Mesothelial cell of epicardium (in vitro differentiated cells): Measurements from ENCODE around the gene CCL11. TPM values are rescaled to one million over a fixed set of nuclear protein-coding genes. Genes with fewer than 3 reads are reported as not detected.
"Not testable (repeated sequence)": the region's sequence is repeated elsewhere in the genome, so short reads cannot be mapped to it uniquely, and the experiment has no call there.

Experiments used
- DNase-seq, 2 experiments: peaks; one replicate each; pipeline ENCODE4 v3.0.0; 2021; ENCODE audit warnings: low spot score in 2 of 2; ENCODE audit not compliant: unreplicated experiment in 2 of 2
- H3K27ac Mint-ChIP-seq: 2 replicates; pipeline ENCODE4 v1.8.0; 2021; ENCODE audit warnings: mixed read lengths
- H3K27me3 Mint-ChIP-seq: 2 replicates; pipeline ENCODE4 v1.8.0; 2021; ENCODE audit warnings: low read depth, mixed read lengths
- H3K36me3 Mint-ChIP-seq: 2 replicates; pipeline ENCODE4 v1.8.0; 2021; ENCODE audit warnings: mixed read lengths
- H3K4me1 Mint-ChIP-seq: 2 replicates; pipeline ENCODE4 v1.8.0; 2021; ENCODE audit warnings: mixed read lengths
- H3K4me3 Mint-ChIP-seq: 2 replicates; pipeline ENCODE4 v1.8.0; 2021; ENCODE audit warnings: mild to moderate bottlenecking, moderate library complexity, mixed read lengths
- H3K9me3 Mint-ChIP-seq: 2 replicates; pipeline ENCODE4 v1.8.0; 2021; ENCODE audit warnings: mixed read lengths
- total RNA-seq: library from RNA; stranded (reverse); gene quantifications from 3 replicates; pipeline ENCODE4 v1.2.1, GENCODE V29; 2021
- TF ChIP-seq, protein P1 (sequence below): fragments of 200-600 bp; sonication (generic); IDR thresholded peaks from one replicate; pipeline ENCODE4 v1.5.0; 2021; ENCODE audit warnings: antibody characterized with exemption; ENCODE audit not compliant: unreplicated experiment

The CCL11 gene
- total RNA-seq, 1 donor from 2014 or later: not detected

DNA sequence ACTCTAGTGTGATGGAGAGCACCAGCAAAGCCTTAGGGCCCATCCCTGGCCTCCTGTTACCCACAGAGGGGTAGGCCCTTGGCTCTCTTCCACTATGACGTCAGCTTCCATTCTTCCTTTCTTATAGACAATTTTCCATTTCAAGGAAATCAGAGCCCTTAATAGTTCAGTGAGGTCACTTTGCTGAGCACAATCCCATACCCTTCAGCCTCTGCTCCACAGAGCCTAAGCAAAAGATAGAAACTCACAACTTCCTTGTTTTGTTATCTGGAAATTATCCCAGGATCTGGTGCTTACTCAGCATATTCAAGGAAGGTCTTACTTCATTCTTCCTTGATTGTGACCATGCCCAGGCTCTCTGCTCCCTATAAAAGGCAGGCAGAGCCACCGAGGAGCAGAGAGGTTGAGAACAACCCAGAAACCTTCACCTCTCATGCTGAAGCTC lies 33.5 kb downstream of the CCL11 start, which contains the start of gene CCL8:
CCL8 (plus strand) TSS at position 397 of the 445 bp plus-strand sequence. CDS start 67 bp downstream, outside the sequence.
- Mint-ChIP-seq H3K36me3 (no peaks in the 10 kb centered on the region), H3K27me3 (peaks cover 36% of the 10 kb centered on the region), H3K27ac (no peak within 1 kb of the TSS), H3K4me1 (no peaks in the 10 kb centered on the region), H3K4me3 (no peak within 1 kb of the TSS), H3K9me3 (peaks cover 4% of the 10 kb centered on the region)
- TF ChIP-seq, protein P1, sequence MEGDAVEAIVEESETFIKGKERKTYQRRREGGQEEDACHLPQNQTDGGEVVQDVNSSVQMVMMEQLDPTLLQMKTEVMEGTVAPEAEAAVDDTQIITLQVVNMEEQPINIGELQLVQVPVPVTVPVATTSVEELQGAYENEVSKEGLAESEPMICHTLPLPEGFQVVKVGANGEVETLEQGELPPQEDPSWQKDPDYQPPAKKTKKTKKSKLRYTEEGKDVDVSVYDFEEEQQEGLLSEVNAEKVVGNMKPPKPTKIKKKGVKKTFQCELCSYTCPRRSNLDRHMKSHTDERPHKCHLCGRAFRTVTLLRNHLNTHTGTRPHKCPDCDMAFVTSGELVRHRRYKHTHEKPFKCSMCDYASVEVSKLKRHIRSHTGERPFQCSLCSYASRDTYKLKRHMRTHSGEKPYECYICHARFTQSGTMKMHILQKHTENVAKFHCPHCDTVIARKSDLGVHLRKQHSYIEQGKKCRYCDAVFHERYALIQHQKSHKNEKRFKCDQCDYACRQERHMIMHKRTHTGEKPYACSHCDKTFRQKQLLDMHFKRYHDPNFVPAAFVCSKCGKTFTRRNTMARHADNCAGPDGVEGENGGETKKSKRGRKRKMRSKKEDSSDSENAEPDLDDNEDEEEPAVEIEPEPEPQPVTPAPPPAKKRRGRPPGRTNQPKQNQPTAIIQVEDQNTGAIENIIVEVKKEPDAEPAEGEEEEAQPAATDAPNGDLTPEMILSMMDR: no peak
- DNase-seq: no peak

GRCh38 chr17:34321964-34322363 lies 36.4 kb downstream of the CCL11 start:
- no peak for DNase-seq
- H3K9me3 Mint-ChIP-seq: peaks cover 24% of the 10 kb centered on the region
- TF ChIP-seq, protein P1: no peak
- no peak overlapping the region for H3K27ac Mint-ChIP-seq
- peaks cover 32% of the 10 kb centered on the region for H3K27me3 Mint-ChIP-seq
- H3K4me3 Mint-ChIP-seq: no peak overlapping the region
- H3K4me1 Mint-ChIP-seq: no peaks in the 10 kb centered on the region
- no peaks in the 10 kb centered on the region for H3K36me3 Mint-ChIP-seq

DNA sequence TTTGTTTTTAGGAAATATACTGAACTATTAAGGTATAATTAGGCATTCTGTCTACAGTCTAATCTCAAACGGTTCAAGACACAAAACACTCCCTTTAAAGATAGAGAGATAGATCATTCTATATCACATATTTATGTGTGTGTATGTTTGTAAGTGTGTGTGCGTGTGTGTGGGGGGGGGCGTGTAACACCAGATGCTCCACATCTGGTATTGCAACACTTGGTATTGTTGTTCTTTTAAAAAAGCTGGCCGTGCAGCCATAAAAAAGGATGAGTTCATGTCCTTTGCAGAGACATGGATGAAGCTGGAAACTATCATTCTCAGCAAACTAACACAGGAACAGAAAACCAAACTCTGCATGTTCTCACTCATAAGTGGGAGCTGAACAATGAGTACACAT lies 42.0 kb downstream of the CCL11 start:
- H3K4me1 Mint-ChIP-seq, H3K36me3 Mint-ChIP-seq, H3K4me3 Mint-ChIP-seq, DNase-seq, H3K27ac Mint-ChIP-seq: not testable (repeated sequence)
- Mint-ChIP-seq H3K27me3 (peaks cover 47% of the 10 kb centered on the region), H3K9me3 (peaks cover 24% of the 10 kb centered on the region)

DNA sequence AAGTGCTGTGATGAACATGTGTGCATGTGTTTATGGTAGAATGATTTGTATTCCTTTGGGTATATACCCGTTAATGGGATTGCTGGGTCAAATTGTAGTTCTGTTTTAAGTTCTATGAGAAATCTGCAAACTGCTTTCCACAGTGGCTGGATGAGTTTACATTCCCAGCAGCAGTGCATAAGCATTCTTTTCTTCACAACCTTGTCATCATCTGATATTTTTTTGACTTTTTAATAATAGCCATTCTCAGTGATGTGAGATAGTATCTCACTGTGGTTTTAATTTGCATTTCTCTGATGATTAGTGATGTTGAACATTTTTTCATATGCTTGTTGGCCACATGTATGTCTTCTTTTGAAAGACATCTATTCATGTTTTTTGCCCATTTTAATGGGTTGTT lies 52.2 kb downstream of the CCL11 start:
- H3K4me1 Mint-ChIP-seq: no peaks in the 10 kb centered on the region

More for the DNA sequence above, 52.2 kb downstream of the CCL11 start:
- H3K27ac Mint-ChIP-seq: no peak overlapping the region
- peaks cover 32% of the 10 kb centered on the region for H3K27me3 Mint-ChIP-seq
- peaks cover 16% of the 10 kb centered on the region for H3K9me3 Mint-ChIP-seq
- no peak overlapping the region for H3K4me3 Mint-ChIP-seq
- H3K36me3 Mint-ChIP-seq: no peaks in the 10 kb centered on the region
- DNase-seq: no peak
- TF ChIP-seq, protein P1: no peak

Other genes with a start within 250 kb of the CCL11 start
- 53.5 to 62.4 TPM (median 57.1 TPM) in 3 replicates for gene CCL2, start 30.5 kb upstream of the CCL11 start, total RNA-seq
- not detected in 3 replicates for gene CCL7, start 15.5 kb upstream of the CCL11 start, total RNA-seq
- not detected in 3 replicates for gene CCL8, start 33.7 kb downstream of the CCL11 start, total RNA-seq
- not detected in 3 replicates for gene CCL13, start 70.7 kb downstream of the CCL11 start, total RNA-seq
- gene CCL1, start 77.5 kb downstream of the CCL11 start, total RNA-seq: not detected in 3 replicates